ENCODE results near the gene M1AP. TPM values are rescaled to one million over a fixed set of nuclear protein-coding genes. Genes with fewer than 3 reads are reported as not detected.

The M1AP gene
- total RNA-seq, 1 experiment from 2014 or later = 7.6 TPM

DNA sequence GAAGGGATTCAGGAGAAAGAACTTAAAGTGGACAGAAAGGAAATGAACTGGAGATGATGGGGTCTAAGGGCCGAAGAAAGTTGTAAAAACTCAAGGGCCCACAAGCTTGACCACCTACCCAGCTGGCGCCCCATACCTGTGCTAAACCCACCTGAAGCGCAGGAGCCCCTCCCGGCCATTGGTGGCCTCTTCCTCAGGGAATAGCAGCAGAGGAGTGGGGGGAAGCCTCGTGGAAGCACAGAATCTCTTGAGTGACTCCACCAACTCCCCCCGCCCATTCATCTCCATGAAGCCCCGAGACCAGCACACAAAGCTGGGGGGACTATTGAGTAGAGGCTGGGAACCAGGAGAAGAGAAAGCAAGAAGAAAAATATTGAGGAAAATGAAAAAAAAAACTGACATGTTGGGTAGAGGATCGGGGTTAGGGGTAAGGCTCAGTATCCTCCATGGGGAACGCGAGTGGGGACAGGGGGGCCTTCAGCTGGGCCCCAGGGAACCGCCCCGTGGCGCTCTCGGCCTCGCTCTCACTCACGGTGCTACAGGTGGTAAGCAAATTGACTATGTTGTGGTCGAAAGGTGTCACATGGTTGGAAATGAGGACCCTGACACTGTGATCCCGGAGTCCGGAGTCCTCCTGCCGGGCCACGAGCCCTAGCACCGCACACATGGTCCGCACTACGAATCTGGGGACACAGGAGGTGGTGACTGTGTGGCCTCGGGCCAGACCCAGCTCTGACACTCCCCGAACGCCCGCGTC is 119.4 kb downstream of the M1AP start:
- no peak overlapping the region for H4K5ac ChIP-seq (ENCODE audit: insufficient read length, low read depth, low read length)
- no peak overlapping the region for H3K23ac ChIP-seq (ENCODE audit: insufficient read length, low read depth, low read length)
- no peaks in the 10 kb centered on the region for H3K9me3 ChIP-seq (ENCODE audit: control insufficient read depth, low read depth, low read length)
- H3K4me2 ChIP-seq (ENCODE audit: insufficient read depth, insufficient read length, low read length) = peak overlapping the region; percentile 80
- peak overlapping the region; percentile 86 for H3K9ac ChIP-seq (ENCODE audit: extremely low read depth, insufficient read length, low read length)
- peaks cover 4% of the 10 kb centered on the region for H3K79me1 ChIP-seq (ENCODE audit: insufficient read depth, low read depth, low read length, poor library complexity, severe bottlenecking)
- no peak overlapping the region for H3K27ac ChIP-seq (ENCODE audit: insufficient read length, low read depth, low read length)
- no peak overlapping the region for H3K18ac ChIP-seq (ENCODE audit: insufficient read length, low read depth, low read length)
- H3K4ac ChIP-seq (ENCODE audit: low read depth, low read length) = no peak overlapping the region
- H3K23me2 ChIP-seq (ENCODE audit: insufficient read length, low read depth, low read length, poor library complexity, severe bottlenecking) = peaks cover 15% of the 10 kb centered on the region
- H4K8ac ChIP-seq (replicated peaks; ENCODE audit: insufficient read length, low read depth, low read length) = no peak overlapping the region
- no peak for DNase-seq
- H2AK5ac ChIP-seq (ENCODE audit: insufficient read length, low read length) = no peak overlapping the region
- no peak overlapping the region for H4K91ac ChIP-seq (ENCODE audit: insufficient read length, low read depth, low read length)
- no peak overlapping the region for H2BK5ac ChIP-seq (ENCODE audit: insufficient read length, low read length)
- no peak overlapping the region for H2BK120ac ChIP-seq (ENCODE audit: low read depth, low read length, poor library complexity, severe bottlenecking)
- H2BK15ac ChIP-seq (ENCODE audit: low read depth, low read length) = no peak overlapping the region
- Mint-ChIP-seq H3K27me3 (ENCODE audit: low read depth) (peaks cover 6% of the 10 kb centered on the region), H3K27ac (peak overlapping the region; percentile 79 to 97 (median 93)), H3K4me1 (peaks cover 17 to 22% of the 10 kb centered on the region in 2 experiments), H3K36me3 (ENCODE audit: insufficient read depth in 1 of 3, low read depth in 3 of 3) (peaks cover 30 to 57% (median 43%) of the 10 kb centered on the region in 3 experiments), H3K9me3 (no peaks in the 10 kb centered on the region; a peak in 1 of 5 replicates), H3K4me3 (peak overlapping the region; percentile 98 to 99)
- H4K20me1 ChIP-seq (ENCODE audit: control insufficient read depth, insufficient read depth, insufficient read length) = no peaks in the 10 kb centered on the region
- no CpG with 5 or more reads among the region's 29 CpGs for WGBS (ENCODE audit: extremely low coverage, insufficient read length, low lambda C conversion rate)
- H3K14ac ChIP-seq (ENCODE audit: insufficient read depth, low read length) = peak overlapping the region; percentile 84
- H2BK12ac ChIP-seq (ENCODE audit: insufficient read length, low read depth, low read length) = no peak overlapping the region
- H3K4me1 ChIP-seq (ENCODE audit: insufficient read depth, low read length) = peaks cover 4% of the 10 kb centered on the region; the same call in 1 of the 2 replicates
- H3K27me3 ChIP-seq (ENCODE audit: insufficient read depth, low read length) = no peaks in the 10 kb centered on the region
- no peak overlapping the region for H2BK20ac ChIP-seq (ENCODE audit: low read depth, low read length, poor library complexity, severe bottlenecking)
- H2AFZ ChIP-seq (ENCODE audit: low read length) = no peak overlapping the region
- TF ChIP-seq, protein P1, sequence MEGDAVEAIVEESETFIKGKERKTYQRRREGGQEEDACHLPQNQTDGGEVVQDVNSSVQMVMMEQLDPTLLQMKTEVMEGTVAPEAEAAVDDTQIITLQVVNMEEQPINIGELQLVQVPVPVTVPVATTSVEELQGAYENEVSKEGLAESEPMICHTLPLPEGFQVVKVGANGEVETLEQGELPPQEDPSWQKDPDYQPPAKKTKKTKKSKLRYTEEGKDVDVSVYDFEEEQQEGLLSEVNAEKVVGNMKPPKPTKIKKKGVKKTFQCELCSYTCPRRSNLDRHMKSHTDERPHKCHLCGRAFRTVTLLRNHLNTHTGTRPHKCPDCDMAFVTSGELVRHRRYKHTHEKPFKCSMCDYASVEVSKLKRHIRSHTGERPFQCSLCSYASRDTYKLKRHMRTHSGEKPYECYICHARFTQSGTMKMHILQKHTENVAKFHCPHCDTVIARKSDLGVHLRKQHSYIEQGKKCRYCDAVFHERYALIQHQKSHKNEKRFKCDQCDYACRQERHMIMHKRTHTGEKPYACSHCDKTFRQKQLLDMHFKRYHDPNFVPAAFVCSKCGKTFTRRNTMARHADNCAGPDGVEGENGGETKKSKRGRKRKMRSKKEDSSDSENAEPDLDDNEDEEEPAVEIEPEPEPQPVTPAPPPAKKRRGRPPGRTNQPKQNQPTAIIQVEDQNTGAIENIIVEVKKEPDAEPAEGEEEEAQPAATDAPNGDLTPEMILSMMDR (conservative IDR thresholded peaks at IDR 0.05) = no peak
- no peak overlapping the region for H3T11ph ChIP-seq (ENCODE audit: low read length)
- H3K79me2 ChIP-seq (ENCODE audit: insufficient read depth, low read length) = peaks cover 4% of the 10 kb centered on the region; the same call in 1 of the 2 replicates
- no peak overlapping the region for H3K56ac ChIP-seq (ENCODE audit: insufficient read length, low read depth, low read length)
